ENCODE data around the gene PCDHGA5. TPM values are rescaled to one million over a fixed set of nuclear protein-coding genes. Genes with fewer than 3 reads are reported as not detected.

The PCDHGA5 gene
- total and polyA plus RNA-seq, 5 experiments from 2014 or later: 0.13 to 0.30 TPM; not detected in 3

DNA sequence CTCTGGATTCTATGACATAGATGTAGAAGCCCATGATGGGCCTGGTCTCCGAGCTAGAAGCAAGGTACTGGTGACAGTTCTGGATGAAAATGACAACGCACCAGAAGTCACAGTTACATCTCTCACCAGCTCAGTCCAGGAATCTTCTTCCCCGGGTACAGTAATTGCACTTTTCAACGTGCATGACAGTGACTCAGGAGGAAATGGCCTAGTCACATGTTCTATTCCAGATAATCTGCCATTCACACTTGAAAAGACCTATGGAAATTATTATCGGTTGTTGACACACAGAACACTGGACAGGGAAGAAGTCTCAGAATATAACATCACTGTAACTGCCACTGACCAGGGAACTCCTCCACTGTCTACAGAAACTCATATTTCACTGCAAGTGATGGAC, 7.8 kb upstream of the PCDHGA5 start:
- DNase-seq: no peak
- Mint-ChIP-seq H3K27ac (no peak overlapping the region), H3K4me1 (peaks cover 0 to 6% (median 2%) of the 10 kb centered on the region in 4 donors), H3K36me3 (peaks cover 17 to 60% (median 22%) of the 10 kb centered on the region in 3 donors), H3K4me3 (no peak overlapping the region), H3K27me3 (peaks cover 41 to 99% (median 72%) of the 10 kb centered on the region in 5 donors), H3K9me3 (peaks cover 0 to 81% (median 52%) of the 10 kb centered on the region in 9 donors)
- ATAC-seq: no peak
- POLR2A ChIA-PET: no interaction called here

DNA sequence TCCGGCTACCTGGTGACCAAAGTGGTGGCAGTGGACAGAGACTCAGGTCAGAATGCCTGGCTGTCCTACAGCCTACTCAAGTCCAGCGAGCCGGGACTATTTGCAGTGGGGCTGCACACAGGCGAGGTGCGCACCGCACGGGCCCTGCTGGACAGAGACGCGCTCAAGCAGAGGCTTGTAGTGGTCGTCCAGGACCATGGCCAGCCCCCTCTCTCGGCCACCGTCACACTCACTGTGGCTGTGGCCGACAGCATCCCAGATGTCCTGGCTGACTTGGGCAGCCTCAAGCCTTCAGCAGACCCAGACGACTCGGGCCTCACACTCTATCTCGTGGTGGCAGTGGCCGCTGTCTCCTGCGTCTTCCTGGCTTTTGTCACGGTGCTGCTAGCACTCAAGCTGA, 7.0 kb upstream of the PCDHGA5 start:
- no peak for ATAC-seq
- H3K27me3 Mint-ChIP-seq: peaks cover 44 to 97% (median 70%) of the 10 kb centered on the region in 5 donors
- peaks cover 0 to 6% (median 2%) of the 10 kb centered on the region in 4 donors for H3K4me1 Mint-ChIP-seq
- POLR2A ChIA-PET: no interaction called here
- no peak for DNase-seq
- peaks cover 19 to 64% (median 21%) of the 10 kb centered on the region in 3 donors for H3K36me3 Mint-ChIP-seq
- H3K4me3 Mint-ChIP-seq: no peak overlapping the region
- H3K27ac Mint-ChIP-seq: no peak overlapping the region
- peaks cover 0 to 85% (median 56%) of the 10 kb centered on the region in 9 donors for H3K9me3 Mint-ChIP-seq

DNA sequence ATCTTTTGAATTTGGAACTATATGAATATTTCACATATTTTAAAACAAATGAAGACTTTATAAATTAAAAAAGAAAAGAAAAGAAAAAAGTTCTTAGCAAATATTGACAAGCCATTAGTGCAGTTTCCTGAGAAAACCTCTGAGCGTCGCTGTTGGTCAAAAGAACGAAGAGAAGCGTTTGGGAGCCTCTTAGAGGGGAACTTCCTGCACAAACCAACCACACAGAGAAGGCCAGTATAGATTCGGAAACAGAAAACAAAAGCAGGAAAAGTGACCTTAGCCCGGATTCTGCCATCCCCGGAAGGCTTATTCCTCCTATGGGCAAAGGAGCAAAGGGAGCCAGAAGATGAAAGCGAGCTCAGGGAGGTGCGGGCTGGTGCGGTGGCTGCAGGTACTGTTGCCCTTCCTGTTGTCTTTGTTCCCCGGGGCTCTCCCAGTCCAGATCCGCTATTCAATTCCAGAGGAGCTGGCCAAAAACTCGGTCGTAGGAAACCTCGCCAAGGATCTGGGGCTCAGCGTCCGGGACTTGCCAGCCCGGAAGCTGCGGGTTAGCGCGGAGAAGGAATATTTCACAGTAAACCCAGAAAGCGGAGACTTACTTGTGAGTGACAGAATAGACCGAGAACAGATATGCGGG, 4.1 kb upstream of the PCDHGA5 start, which contains the start of gene PCDHGB2:
Gene PCDHGB2 (plus strand): TSS at position 205 of the 637 bp plus-strand sequence. CDS start 142 bp downstream, at position 347.
- H3K27ac Mint-ChIP-seq: peak within 1 kb of the TSS in 4 of 10 donors; percentile 48 to 76 (median 62)
- DNase-seq: peak in 4 of 10 donors; percentile 9 to 25 (median 19)
- POLR2A ChIA-PET: no interaction called here
- peak within 1 kb of the TSS; percentile 70 to 89 (median 84) for H3K4me3 Mint-ChIP-seq
- H3K27me3 Mint-ChIP-seq: peaks cover 51 to 98% (median 74%) of the 10 kb centered on the region in 5 donors
- peaks cover 0 to 89% (median 56%) of the 10 kb centered on the region in 9 donors for H3K9me3 Mint-ChIP-seq
- H3K4me1 Mint-ChIP-seq: peaks cover 0 to 6% (median 2%) of the 10 kb centered on the region in 4 donors
- ATAC-seq: peak; percentile 39 to 53
- H3K36me3 Mint-ChIP-seq: peaks cover 24 to 71% (median 35%) of the 10 kb centered on the region in 3 donors

DNA sequence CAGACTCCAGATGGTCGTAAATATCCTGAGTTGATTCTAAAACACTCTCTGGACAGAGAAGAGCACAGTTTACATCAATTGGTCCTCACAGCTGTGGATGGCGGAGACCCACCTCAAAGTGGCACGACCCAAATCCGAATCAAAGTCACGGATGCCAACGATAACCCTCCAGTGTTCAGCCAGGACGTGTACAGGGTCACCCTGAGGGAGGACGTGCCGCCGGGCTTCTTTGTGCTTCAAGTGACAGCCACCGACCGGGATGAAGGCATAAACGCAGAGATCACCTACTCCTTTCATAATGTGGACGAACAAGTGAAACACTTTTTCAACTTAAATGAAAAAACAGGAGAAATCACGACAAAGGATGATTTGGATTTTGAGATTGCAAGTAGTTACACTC, 3.3 kb upstream of the PCDHGA5 start:
- no peak for ATAC-seq

DNA sequence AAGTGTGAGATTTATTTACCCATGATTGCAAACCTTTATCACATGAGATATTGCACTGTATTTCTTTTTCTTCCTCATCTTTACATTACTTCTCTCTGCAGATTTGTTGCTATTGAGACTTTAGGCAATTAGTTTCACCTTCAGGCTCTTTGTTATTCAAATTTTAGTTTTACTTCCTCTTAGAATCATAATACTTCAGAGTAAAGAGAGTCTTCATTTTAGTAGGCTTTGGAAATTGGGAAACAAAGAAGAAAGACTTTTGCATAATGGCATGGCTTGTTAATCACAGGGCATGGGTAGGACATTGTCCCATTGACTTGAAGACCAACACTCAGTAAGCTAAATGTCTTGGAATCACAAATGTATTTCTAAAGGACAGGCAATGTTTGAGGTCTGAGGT, 1.2 kb upstream of the PCDHGA5 start:
- H3K9me3 Mint-ChIP-seq: peaks cover 0 to 93% (median 51%) of the 10 kb centered on the region in 9 donors
- ATAC-seq (no peak), DNase-seq (no peak)
- no peak overlapping the region for H3K27ac Mint-ChIP-seq
- H3K36me3 Mint-ChIP-seq: peaks cover 29 to 67% (median 42%) of the 10 kb centered on the region in 3 donors
- H3K27me3 Mint-ChIP-seq: peaks cover 59 to 95% (median 74%) of the 10 kb centered on the region in 5 donors
- no peak overlapping the region for H3K4me3 Mint-ChIP-seq
- peaks cover 0 to 6% (median 2%) of the 10 kb centered on the region in 4 donors for H3K4me1 Mint-ChIP-seq
- POLR2A ChIA-PET: no interaction called here

More for the DNA sequence above, 3.3 kb upstream of the PCDHGA5 start:
- DNase-seq: no peak
- Mint-ChIP-seq H3K4me3 (peak overlapping the region in 4 of 10 donors; percentile 6 to 42 (median 27)), H3K36me3 (peaks cover 29 to 72% (median 42%) of the 10 kb centered on the region in 3 donors), H3K9me3 (peaks cover 0 to 90% (median 59%) of the 10 kb centered on the region in 9 donors), H3K4me1 (peaks cover 0 to 6% (median 2%) of the 10 kb centered on the region in 4 donors), H3K27ac (peak overlapping the region in 1 of 10 donors; percentile 9), H3K27me3 (peaks cover 58 to 98% (median 78%) of the 10 kb centered on the region in 5 donors)
- POLR2A ChIA-PET: no interaction called here

DNA sequence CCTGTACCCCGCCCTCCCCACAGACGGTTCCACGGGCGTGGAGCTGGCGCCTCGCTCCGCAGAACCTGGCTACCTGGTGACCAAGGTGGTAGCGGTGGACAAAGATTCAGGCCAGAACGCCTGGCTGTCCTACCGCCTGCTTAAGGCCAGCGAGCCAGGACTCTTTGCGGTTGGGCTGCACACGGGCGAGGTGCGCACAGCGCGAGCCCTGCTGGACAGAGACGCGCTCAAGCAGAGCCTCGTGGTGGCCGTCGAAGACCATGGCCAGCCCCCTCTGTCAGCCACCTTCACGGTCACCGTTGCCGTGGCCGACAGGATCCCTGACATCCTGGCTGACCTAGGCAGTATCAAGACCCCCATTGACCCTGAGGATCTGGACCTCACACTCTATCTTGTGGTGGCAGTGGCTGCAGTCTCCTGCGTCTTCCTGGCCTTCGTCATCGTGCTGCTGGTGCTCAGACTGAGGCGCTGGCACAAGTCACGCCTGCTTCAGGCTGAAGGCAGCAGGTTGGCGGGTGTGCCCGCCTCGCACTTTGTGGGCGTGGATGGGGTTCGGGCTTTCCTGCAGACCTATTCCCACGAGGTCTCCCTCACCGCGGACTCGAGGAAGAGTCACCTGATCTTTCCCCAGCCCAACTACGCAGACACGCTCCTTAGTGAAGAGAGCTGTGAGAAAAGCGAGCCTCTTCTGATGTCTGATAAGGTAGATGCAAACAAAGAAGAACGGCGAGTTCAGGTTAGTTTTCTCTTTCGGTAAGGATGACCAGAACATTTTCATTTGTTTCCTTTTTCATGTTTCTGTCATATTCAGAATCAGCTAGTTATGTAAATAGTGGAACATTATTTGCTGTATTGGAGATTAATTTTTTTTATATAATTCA, 2.3 kb downstream of the PCDHGA5 start:
- no peak for DNase-seq
- peaks cover 2 to 7% (median 4%) of the 10 kb centered on the region in 4 donors for H3K4me1 Mint-ChIP-seq
- POLR2A ChIA-PET: no interaction called here
- H3K4me3 Mint-ChIP-seq: no peak overlapping the region
- H3K27ac Mint-ChIP-seq: peak overlapping the region in 1 of 10 donors; percentile 40
- H3K9me3 Mint-ChIP-seq: peaks cover 0 to 89% (median 35%) of the 10 kb centered on the region in 9 donors
- H3K36me3 Mint-ChIP-seq: peaks cover 22 to 54% (median 43%) of the 10 kb centered on the region in 3 donors
- ATAC-seq: no peak
- peaks cover 61 to 95% (median 74%) of the 10 kb centered on the region in 5 donors for H3K27me3 Mint-ChIP-seq

DNA sequence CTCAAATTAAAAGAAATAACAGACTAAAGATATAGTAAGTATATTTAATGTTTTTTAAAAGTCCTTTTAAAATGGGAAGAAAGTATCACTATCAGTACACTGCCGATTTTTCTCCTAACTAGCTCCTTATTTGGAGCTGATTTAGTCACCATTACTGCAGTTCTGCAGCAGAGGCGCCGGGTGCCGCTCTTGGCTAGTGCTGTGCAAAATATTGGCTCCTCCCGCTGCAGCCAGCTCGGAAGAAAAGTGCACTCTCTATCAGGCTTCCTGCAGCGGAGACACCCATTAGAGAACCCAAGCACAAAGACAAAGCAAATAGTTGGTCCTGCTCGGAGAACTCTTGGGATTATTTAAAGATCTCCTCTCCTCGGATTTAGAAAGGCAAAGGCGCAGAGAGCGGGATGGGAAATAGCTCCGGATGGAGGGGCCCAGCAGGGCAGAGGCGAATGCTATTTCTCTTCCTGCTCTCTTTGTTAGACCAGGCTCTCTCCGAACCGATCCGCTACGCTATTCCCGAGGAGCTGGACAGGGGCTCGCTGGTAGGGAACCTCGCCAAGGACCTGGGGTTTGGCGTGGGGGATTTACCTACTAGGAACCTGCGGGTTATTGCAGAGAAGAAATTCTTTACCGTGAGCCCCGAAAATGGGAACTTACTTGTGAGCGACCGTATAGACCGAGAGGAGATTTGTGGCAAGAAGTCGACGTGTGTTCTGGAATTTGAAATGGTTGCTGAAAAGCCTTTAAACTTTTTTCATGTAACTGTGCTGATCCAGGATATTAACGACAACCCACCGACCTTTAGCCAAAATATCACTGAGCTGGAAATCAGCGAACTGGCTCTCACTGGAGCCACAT, 6.3 kb downstream of the PCDHGA5 start, which contains the start of gene PCDHGB3:
Gene PCDHGB3 (plus strand): TSS at position 249 of the 855 bp plus-strand sequence. CDS start 153 bp downstream, at position 402.
- peaks cover 17 to 52% (median 29%) of the 10 kb centered on the region in 3 donors for H3K36me3 Mint-ChIP-seq
- peak within 1 kb of the TSS in 1 of 10 donors; percentile 42 for H3K27ac Mint-ChIP-seq
- peaks cover 0 to 88% (median 31%) of the 10 kb centered on the region in 9 donors for H3K9me3 Mint-ChIP-seq
- peak; percentile 87 to 90 for ATAC-seq
- POLR2A ChIA-PET: no interaction called here
- peaks cover 0 to 7% (median 4%) of the 10 kb centered on the region in 4 donors for H3K4me1 Mint-ChIP-seq
- peak within 1 kb of the TSS; percentile 65 to 91 (median 82) for H3K4me3 Mint-ChIP-seq
- DNase-seq: peak in 5 of 10 donors; percentile 12 to 37 (median 22)
- peaks cover 43 to 86% (median 73%) of the 10 kb centered on the region in 5 donors for H3K27me3 Mint-ChIP-seq

DNA sequence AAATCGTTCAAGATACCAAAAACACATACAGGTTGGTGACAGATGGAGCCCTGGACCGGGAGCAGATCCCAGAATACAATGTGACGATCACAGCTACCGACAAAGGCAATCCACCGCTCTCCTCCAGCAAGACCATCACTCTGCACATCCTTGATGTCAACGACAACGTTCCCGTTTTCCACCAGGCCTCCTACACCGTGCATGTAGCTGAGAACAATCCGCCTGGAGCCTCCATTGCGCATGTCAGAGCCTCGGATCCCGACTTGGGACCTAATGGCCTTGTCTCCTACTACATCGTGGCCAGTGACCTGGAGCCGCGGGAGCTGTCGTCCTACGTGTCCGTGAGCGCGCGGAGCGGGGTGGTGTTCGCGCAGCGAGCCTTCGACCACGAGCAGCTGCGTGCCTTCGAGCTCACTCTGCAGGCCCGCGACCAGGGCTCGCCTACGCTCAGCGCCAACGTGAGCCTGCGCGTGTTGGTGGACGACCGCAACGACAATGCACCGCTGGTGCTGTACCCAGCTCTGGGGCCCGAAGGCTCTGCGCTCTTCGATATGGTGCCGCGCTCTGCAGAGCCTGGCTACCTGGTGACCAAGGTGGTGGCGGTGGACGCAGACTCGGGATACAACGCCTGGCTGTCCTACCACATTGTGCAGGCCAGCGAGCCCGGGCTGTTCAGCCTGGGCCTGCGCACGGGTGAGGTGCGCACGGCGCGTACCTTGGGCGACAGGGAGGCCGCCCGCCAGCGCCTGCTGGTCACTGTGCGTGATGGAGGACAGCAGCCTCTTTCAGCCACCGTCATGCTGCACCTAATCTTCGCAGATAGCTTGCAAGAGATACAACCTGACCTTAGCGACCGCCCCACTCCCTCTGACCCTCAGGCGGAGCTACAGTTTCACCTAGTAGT, 7.9 kb downstream of the PCDHGA5 start:
- POLR2A ChIA-PET: no interaction called here
- Mint-ChIP-seq H3K4me1 (peaks cover 0 to 7% (median 4%) of the 10 kb centered on the region in 4 donors), H3K4me3 (peak overlapping the region in 2 of 10 donors; percentile 10 to 60), H3K27me3 (peaks cover 36 to 74% (median 68%) of the 10 kb centered on the region in 5 donors), H3K27ac (peak overlapping the region in 1 of 10 donors; percentile 65), H3K9me3 (peaks cover 0 to 84% (median 30%) of the 10 kb centered on the region in 9 donors), H3K36me3 (peaks cover 12 to 47% (median 31%) of the 10 kb centered on the region in 3 donors)
- no peak for ATAC-seq
- DNase-seq: no peak

DNA sequence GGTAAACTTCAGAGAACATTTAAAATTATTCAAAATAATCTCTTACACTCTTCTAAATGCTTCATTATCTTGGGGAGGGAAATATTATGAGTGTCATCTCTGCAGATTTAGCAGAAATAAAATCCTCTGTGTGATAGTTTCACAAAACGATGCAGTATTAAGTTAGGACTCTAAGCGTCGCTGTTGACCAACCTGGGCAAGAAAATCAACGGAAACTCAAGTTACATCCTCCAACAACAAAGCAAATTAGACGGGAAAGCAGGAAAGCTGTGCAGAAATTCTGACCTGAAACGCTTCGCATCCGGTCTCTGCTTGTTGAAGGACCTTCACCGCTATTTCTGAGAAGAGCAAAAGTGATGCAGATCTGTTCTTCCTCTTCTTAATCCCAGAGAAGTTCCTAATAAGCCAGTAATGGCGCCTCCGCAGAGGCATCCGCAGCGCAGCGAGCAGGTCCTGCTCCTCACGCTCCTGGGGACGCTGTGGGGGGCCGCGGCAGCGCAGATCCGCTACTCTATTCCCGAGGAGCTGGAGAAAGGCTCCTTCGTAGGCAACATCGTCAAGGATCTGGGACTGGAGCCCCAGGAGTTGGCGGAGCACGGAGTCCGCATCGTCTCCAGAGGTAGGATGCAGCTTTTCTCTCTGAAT, 9.8 kb downstream of the PCDHGA5 start, which contains the start of gene PCDHGA6:
Gene PCDHGA6 (plus strand): TSS at position 219 of the 645 bp plus-strand sequence. CDS start 193 bp downstream, at position 412.
- H3K4me3 Mint-ChIP-seq: peak within 1 kb of the TSS in 8 of 10 donors; percentile 15 to 56 (median 38)
- ATAC-seq: no peak
- peaks cover 0 to 7% (median 4%) of the 10 kb centered on the region in 4 donors for H3K4me1 Mint-ChIP-seq
- DNase-seq: no peak
- H3K27me3 Mint-ChIP-seq: peaks cover 29 to 70% (median 59%) of the 10 kb centered on the region in 5 donors
- H3K27ac Mint-ChIP-seq: peak within 1 kb of the TSS in 1 of 10 donors; percentile 35
- H3K36me3 Mint-ChIP-seq: peaks cover 16 to 60% (median 31%) of the 10 kb centered on the region in 3 donors
- H3K9me3 Mint-ChIP-seq: peaks cover 0 to 87% (median 34%) of the 10 kb centered on the region in 9 donors
- POLR2A ChIA-PET: no interaction called here

DNA sequence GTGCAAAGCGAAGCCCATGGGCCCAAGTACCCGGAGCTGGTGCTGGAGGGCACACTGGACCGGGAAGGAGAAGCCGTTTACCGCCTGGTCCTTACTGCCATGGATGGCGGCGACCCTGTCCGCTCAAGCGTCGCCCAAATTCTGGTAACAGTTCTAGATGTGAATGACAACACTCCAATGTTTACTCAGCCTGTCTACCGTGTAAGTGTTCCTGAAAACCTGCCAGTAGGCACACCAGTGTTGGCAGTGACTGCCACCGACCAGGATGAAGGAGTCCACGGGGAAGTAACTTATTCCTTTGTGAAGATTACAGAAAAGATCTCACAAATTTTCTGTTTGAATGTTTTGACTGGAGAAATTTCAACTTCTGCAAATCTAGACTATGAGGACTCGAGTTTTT, 10.7 kb downstream of the PCDHGA5 start:
- H3K4me3 Mint-ChIP-seq: no peak overlapping the region
- no peak for DNase-seq
- ATAC-seq: no peak
- H3K27me3 Mint-ChIP-seq: peaks cover 26 to 67% (median 54%) of the 10 kb centered on the region in 5 donors
- H3K36me3 Mint-ChIP-seq: peaks cover 16 to 64% (median 34%) of the 10 kb centered on the region in 3 donors
- H3K27ac Mint-ChIP-seq: no peak overlapping the region
- POLR2A ChIA-PET: no interaction called here
- H3K9me3 Mint-ChIP-seq: peaks cover 0 to 90% (median 35%) of the 10 kb centered on the region in 9 donors
- peaks cover 0 to 7% (median 4%) of the 10 kb centered on the region in 4 donors for H3K4me1 Mint-ChIP-seq
